HG03521 (cell line): ENCODE measurements around the gene TBC1D1.

Experiments used
- ATAC-seq: cut with Tn5 transposase; IDR thresholded peaks from one replicate; pipeline ENCODE4 v1.9.1; 2021; ENCODE audit warnings: mild to moderate bottlenecking, moderate library complexity; ENCODE audit not compliant: unreplicated experiment

Gene TBC1D1

GRCh38 chr4:38044060-38044459, 153.2 kb downstream of the TBC1D1 start:
- ATAC-seq, result no peak

DNA sequence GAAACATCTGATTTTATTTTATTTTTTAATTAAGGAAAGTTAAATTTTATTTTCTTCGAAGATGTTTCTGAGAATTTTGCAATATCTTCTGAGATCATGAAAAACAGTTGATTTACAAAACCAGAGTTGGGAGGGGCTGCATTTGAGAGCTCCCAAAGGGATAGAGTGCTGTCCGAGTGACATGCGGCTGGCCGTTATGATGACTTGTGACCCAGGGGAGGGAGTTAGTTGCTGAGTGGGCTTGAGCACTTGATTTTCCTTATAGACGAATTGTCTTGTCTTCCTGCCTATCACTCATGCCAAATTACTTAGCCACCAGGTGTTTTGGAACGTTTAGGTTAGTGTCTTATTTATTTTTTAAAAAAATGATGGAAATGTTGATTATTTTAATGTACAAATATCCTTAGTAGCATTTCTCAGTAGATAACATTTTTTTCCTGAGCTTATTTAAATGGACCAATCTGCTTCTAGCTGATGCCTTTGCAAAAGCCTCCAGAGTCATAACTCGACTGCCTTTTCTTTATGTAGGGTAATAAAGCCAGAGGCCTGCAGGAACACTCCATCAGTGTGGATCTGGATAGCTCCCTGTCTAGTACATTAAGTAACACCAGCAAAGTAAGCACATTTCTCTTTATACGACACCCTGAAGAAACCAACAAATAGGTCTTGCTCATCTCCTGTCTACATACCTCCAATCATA, 154.6 kb downstream of the TBC1D1 start:
- ATAC-seq, result no peak

GRCh38 chr4:38046727-38047489, 156.0 kb downstream of the TBC1D1 start:
- no peak for ATAC-seq

DNA sequence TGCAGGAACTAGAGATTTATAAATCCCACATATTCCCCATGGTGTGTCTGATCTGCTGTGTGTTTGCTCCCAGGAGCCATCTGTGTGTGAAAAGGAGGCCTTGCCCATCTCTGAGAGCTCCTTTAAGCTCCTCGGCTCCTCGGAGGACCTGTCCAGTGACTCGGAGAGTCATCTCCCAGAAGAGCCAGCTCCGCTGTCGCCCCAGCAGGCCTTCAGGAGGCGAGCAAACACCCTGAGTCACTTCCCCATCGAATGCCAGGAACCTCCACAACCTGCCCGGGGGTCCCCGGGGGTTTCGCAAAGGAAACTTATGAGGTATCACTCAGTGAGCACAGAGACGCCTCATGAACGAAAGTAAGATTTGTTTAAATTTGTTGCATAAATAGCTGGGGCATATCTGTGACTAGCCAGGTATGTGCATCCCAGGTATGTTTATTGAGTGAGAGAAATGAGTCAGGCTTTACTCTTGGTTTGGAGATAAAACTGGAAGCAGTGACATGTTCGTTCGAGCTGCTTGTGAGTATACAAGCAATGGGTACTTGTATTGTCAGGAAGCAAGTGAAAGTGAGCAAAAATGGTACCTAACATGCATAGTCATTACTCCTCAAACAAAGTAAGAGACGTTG, 158.8 kb downstream of the TBC1D1 start:
- no peak for ATAC-seq

DNA sequence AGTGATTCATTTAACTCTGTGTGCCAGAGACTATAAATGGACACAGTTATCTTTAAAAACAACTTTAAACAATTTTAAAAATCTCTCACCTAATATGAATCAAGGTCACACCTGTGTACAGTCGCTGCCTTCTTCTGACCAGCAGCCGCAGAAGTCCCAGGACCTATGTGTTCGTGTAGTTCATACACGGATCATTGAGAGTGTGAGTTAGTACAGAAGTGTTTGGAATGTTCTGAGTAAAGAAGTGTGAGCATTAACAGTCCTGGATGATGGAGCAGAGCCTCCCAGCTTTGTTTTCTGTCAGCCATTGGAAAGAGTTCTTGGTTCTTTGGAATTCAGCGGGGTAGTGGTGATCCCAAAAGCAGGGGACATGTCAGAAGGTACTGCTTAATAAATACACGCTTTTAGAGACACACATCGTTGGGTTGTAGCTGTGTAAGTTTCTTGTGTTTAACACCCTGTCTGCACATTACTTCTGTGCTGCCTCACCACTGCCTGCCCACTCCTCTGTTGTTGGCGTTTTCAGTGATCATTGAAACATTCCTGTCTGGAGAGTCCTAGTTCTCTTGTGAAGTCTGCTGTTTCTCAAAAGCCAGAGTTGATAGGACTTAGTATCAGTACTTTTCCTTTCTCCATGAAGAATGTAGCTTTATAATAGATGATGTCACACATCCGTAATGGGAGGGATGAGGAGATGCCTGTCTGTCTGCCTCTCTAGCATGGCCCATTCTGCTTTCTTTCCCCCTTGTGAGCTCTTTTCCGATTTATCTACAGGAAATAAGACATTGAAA, 159.9 kb downstream of the TBC1D1 start:
- ATAC-seq, result no peak

DNA sequence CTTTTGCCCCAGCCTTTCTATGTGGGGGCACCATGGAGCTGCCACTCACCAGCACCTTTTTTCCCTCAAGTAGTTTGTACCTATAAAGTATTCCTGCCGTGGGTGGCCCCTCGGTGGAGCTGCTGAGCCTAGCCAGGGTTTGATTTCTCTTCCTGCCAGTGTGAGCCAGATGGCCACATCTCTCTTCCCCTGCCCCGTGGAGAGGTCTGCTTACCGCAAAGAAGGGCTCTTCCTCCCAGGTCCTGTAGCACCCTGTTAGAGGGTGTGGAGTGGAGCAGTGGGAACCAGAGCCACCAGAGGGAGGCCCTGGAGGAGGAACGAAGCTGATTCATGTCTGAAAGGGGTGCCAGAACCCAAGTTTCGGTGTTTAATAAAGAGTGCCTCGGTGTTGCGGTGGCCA, 164.7 kb downstream of the TBC1D1 start:
- ATAC-seq, result no peak

DNA sequence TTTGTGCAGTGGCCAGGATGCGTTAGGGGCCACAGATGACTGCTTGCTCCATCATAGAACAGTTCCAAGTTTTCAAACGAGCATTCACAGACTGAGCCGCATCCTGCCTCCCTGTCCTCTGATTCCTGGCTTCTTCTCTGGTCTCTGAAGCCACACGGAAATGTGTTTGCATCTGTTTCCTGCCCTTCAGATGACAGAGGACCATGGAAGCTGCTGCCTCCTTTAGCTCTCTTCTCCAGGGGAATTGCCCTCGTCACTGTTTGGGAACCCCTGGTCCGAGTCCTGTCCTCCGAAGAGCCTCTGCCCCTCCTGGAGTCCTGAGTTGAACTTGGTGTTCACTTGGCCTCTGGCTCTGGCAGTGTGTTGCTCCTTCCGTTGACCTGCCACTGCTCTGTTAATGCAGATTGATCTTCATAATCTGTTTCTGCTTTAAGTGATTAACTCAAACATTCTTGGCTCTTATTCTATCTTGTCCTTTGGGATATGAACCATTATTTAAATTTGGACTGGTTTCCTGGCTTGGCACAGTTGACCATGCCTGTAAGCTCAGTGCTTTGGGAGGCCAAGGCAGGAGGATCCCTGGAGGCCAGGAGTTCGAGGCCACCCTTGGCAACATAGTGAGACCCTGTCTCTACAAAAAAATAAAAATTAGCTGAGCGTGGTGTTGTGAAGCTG, 165.3 kb downstream of the TBC1D1 start:
- no peak for ATAC-seq

DNA sequence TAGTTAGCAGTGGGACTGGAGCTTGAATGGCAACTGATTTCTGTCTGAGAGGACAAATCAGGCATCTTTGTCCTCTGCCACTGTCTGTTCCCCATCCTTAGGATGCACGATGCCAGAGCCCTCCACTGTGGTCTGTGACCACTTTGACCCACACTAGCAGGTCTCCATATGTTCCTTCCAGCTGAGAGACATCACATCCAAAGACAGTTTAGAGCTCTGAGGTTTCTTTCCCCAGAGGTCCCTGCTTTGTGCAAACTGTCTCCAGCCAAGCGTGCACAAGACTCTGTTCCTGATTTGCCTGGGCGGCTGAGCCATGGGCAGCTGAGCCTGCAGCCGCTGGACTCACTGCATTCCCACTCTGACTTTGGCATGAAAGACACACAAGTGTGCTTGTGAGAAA, 167.3 kb downstream of the TBC1D1 start:
- ATAC-seq, result no peak

- ATAC-seq, result no peak
These were observed 170.0 kb downstream of the TBC1D1 start for GRCh38 chr4:38060829-38061431.

GRCh38 chr4:38062088-38062775, 171.3 kb downstream of the TBC1D1 start:
- ATAC-seq, result no peak

GRCh38 chr4:38062776-38063097, 171.9 kb downstream of the TBC1D1 start:
- no peak for ATAC-seq

DNA sequence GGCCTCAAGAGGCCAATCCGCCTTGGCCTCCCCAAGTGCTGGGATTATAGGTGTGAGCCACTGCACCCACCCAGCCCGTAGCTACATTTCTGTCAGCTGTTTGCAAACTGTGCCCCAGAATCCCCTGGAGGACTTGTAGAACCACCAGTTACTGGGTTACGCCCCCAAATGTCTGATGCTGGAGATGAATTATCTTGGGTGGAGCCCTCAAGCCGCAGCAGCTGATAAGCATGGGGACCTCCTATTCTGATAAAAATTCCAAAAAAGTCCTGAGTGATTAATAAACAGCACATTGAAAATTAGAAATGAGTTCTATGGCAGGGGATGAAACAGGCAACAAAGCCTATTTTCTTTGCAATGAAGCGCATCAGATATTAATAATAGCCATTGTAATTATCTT, 174.3 kb downstream of the TBC1D1 start:
- no peak for ATAC-seq

- no peak for ATAC-seq
These were observed 175.0 kb downstream of the TBC1D1 start for GRCh38 chr4:38065900-38066299.

GRCh38 chr4:38067499-38067898, 176.6 kb downstream of the TBC1D1 start:
- no peak for ATAC-seq

- no peak for ATAC-seq
These were observed 177.2 kb downstream of the TBC1D1 start for GRCh38 chr4:38068107-38068506.

DNA sequence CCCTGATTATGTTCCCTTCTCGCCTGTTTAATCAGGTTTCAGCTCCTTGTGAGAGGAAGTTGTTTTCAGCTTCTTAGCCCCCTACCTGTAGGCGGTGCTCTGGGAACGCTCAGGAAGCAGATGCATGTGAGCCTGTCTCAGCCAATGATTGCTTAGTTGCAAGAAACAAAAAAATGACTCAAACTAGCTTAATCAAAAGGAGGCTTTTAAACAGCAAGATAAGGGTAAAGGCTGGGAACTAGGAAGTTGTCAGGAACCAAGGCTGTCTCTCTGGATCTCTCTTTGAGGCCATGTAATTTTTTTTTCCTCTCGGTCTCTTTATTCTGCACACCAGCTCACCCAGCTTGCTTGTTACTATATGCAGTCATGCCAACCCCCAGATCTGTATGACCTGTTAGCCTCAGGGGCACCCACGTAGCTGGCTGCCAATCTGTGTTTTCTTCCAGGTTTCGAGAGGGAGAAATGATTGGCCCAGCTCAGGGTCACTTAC, 178.4 kb downstream of the TBC1D1 start:
- no peak for ATAC-seq

DNA sequence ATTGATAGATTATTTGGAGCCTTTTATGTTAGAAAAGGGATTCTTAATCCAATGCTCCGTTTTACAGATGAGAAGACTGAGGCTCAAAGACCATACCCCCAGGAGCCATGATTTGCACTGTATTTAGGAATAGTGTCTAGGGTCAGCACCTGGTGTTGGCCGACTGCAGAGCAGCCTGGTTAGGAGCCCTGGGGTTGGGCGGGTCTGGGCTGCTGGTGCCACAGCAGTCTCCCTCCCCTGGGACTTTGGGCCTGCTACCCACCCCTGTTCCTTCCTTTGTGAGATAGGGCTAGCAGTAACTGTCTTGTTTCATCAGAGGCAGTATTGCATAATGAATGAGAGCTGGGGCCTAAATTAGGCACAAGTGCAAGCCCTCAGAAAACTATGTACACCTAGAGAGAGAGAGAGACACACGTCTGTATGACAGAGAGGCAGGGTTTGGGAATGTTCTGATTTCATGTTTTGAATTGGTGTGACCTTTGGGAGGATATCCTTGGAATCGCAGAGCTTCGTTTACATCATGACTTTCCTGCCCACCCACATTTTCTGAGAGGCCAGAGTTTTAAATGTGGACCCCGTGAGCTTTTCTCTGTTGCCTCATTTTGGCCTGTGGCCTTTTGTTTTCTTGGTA, 181.0 kb downstream of the TBC1D1 start:
- ATAC-seq, result no peak

DNA sequence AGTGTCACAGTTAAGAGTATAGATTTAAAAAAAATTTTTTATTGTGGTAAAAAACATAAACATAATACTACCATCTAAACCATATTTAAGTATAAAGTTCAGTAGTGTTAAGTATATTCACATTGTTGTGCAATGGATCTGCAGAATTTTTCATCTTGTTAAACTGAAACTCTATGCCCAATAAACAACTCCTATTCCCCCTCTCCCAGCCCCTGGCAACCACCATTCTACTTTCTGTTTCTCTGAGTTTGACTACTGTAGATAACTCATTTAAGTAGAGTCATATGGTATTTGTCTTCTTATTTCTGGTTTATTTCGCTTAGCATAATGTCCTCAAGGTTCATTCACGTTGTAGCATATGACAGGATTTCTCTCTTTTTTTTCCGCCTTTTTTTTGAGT, 181.7 kb downstream of the TBC1D1 start:
- ATAC-seq, result no peak

DNA sequence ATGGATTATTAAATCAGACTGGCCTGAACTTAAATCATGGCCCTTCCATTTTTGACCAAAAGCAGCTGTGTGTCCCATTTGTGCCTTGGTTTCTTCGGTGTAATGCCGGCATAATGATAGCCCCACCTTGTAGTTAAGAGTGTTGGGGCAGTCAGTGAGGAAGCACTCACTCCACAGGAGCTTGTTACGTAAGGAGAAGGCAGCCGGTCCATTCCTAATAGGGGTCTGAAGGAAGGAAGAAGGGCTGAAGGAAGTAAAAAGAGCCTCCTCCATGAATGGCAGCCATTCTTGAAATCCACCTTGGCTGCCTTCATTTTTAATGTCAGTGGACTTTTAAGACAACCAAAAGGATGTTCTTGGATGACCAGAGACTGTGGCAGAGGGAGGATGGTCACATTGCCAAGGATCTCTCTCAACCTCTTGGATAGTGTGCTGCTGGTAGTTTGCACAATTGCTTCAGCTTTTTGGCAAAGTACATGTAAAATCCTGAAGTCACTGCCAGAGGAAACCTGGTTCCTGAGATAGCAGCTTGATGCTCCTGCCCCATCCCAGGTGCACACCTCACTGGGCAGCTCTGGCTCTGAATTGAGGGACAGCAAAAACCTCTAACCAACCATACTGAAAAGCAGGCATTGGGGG, 182.8 kb downstream of the TBC1D1 start:
- no peak for ATAC-seq
